Type B pancreatic cell (in vitro differentiated cells): ENCODE data around the gene SOBP. TPM values are rescaled to one million over a fixed set of nuclear protein-coding genes. Genes with fewer than 3 reads are reported as not detected.

ENCODE experiments used
- DNase-seq: peaks from one replicate; pipeline ENCODE4 v3.0.0; 2021; ENCODE audit warnings: mixed read lengths; ENCODE audit not compliant: unreplicated experiment; ENCODE audit errors: extremely low spot score
- H3K27ac Mint-ChIP-seq: 2 replicates; pipeline ENCODE4 v1.8.0; 2021; ENCODE audit warnings: mild to moderate bottlenecking, mixed read lengths
- H3K27me3 Mint-ChIP-seq: 2 replicates; pipeline ENCODE4 v1.8.0; 2021; ENCODE audit warnings: mixed read lengths
- H3K36me3 Mint-ChIP-seq: 2 replicates; pipeline ENCODE4 v1.8.0; 2021; ENCODE audit warnings: mixed read lengths
- H3K4me1 Mint-ChIP-seq: one replicate; pipeline ENCODE4 v1.8.0; 2021; ENCODE audit warnings: mixed read lengths; ENCODE audit not compliant: unreplicated experiment
- H3K4me3 Mint-ChIP-seq: 2 replicates; pipeline ENCODE4 v1.8.0; 2021; ENCODE audit warnings: mild to moderate bottlenecking, mixed read lengths
- H3K9me3 Mint-ChIP-seq: 2 replicates; pipeline ENCODE4 v1.8.0; 2021; ENCODE audit warnings: mixed read lengths
- CTCF ChIP-seq: fragments of 200-600 bp; sonication (generic); conservative IDR thresholded peaks from 2 replicates; pipeline ENCODE4 v1.5.0; 2021; ENCODE audit warnings: antibody characterized with exemption, mild to moderate bottlenecking
- long read RNA-seq: library from polyadenylated mRNA; unstranded; transcript quantifications from one replicate; pipeline ENCODE4 v2.0.0, GENCODE V29; 2020
- total RNA-seq: library from RNA; stranded (reverse); gene quantifications from 2 replicates; pipeline ENCODE4 v1.2.1, GENCODE V29; 2021; ENCODE audit warnings: low replicate concordance

SOBP gene
- total RNA-seq: 1.8 and 19.4 TPM in 2 replicates
- long read RNA-seq: 0 reads

- H3K4me3 Mint-ChIP-seq: peak within 1 kb of the TSS; percentile 98
- H3K4me1 Mint-ChIP-seq: peaks cover 16% of the 10 kb centered on the region
- peaks cover 4% of the 10 kb centered on the region for H3K36me3 Mint-ChIP-seq
- no peaks in the 10 kb centered on the region for H3K9me3 Mint-ChIP-seq
- peaks cover 49% of the 10 kb centered on the region for H3K27me3 Mint-ChIP-seq
- H3K27ac Mint-ChIP-seq: peak within 1 kb of the TSS; percentile 67
- DNase-seq: peak; percentile 79
- TF ChIP-seq CTCF: peak; percentile 53
Observed at GRCh38 chr6:107489636-107490565, at the start of gene SOBP. Gene SOBP (plus strand): TSS chr6:107490117. CDS start chr6:107490617, 500 bp downstream.

- no peak for DNase-seq
- H3K4me1 Mint-ChIP-seq: peaks cover 3% of the 10 kb centered on the region
- no peak overlapping the region for H3K4me3 Mint-ChIP-seq
- H3K9me3 Mint-ChIP-seq: no peaks in the 10 kb centered on the region
- peaks cover 7% of the 10 kb centered on the region for H3K36me3 Mint-ChIP-seq
- H3K27ac Mint-ChIP-seq: no peak overlapping the region
- H3K27me3 Mint-ChIP-seq: no peaks in the 10 kb centered on the region
- no peak for TF ChIP-seq CTCF
Observed at GRCh38 chr6:107440936-107441335, 49.0 kb upstream of the SOBP start.

- Mint-ChIP-seq H3K27ac (no peak overlapping the region), H3K9me3 (peaks cover 2% of the 10 kb centered on the region), H3K36me3 (peaks cover 7% of the 10 kb centered on the region), H3K27me3 (no peaks in the 10 kb centered on the region), H3K4me1 (peaks cover 3% of the 10 kb centered on the region), H3K4me3 (no peak overlapping the region)
- TF ChIP-seq CTCF: no peak
- DNase-seq: no peak
Observed at GRCh38 chr6:107441682-107442081, 48.2 kb upstream of the SOBP start.

- no peak overlapping the region for H3K27ac Mint-ChIP-seq
- no peak for DNase-seq
- peaks cover 10% of the 10 kb centered on the region for H3K36me3 Mint-ChIP-seq
- TF ChIP-seq CTCF: no peak
- peaks cover 4% of the 10 kb centered on the region for H3K9me3 Mint-ChIP-seq
- H3K4me1 Mint-ChIP-seq: no peaks in the 10 kb centered on the region
- H3K27me3 Mint-ChIP-seq: no peaks in the 10 kb centered on the region
- no peak overlapping the region for H3K4me3 Mint-ChIP-seq
Observed at GRCh38 chr6:107442938-107443607, 46.8 kb upstream of the SOBP start.

GRCh38 chr6:107443608-107444267, 46.2 kb upstream of the SOBP start:
- Mint-ChIP-seq H3K27me3 (no peaks in the 10 kb centered on the region), H3K27ac (no peak overlapping the region), H3K9me3 (peaks cover 10% of the 10 kb centered on the region), H3K4me3 (no peak overlapping the region), H3K4me1 (no peaks in the 10 kb centered on the region), H3K36me3 (peaks cover 17% of the 10 kb centered on the region)
- DNase-seq: no peak
- no peak for TF ChIP-seq CTCF
